Neural progenitor cell (in vitro differentiated cells): Measurements from ENCODE around the gene LRRC38. TPM values are rescaled to one million over a fixed set of nuclear protein-coding genes. Genes with fewer than 3 reads are reported as not detected.
"Not testable (repeated sequence)": the region's sequence is repeated elsewhere in the genome, so short reads cannot be mapped to it uniquely, and the experiment has no call there.

Experiments
- DNase-seq: peaks from one replicate; pipeline ENCODE4 v3.0.0-alpha.2; 2016; ENCODE audit warnings: low spot score
- H2AFZ ChIP-seq: fragments of 200-600 bp; sonication (generic); replicated peaks from 2 replicates; pipeline ENCODE4 v1.6.1; 2016; ENCODE audit warnings: antibody characterized with exemption
- H3F3A ChIP-seq: fragments of 200-600 bp; sonication (generic); 2 replicates; pipeline ENCODE4 v1.6.1; 2016; ENCODE audit warnings: antibody characterized with exemption, low read depth
- H3K27ac ChIP-seq: fragments of 200-600 bp; sonication (generic); 2 replicates; pipeline ENCODE4 v1.5.1; 2016; ENCODE audit warnings: mild to moderate bottlenecking
- H3K27me3 ChIP-seq: fragments of 200-600 bp; sonication (generic); 2 replicates; pipeline ENCODE4 v1.6.1; 2016; ENCODE audit warnings: mild to moderate bottlenecking, moderate library complexity
- H3K36me3 ChIP-seq: fragments of 200-600 bp; sonication (generic); 2 replicates; pipeline ENCODE4 v1.5.1; 2016
- H3K4me1 ChIP-seq: fragments of 200-600 bp; sonication (generic); 2 replicates; pipeline ENCODE4 v1.6.1; 2016; ENCODE audit warnings: mixed run types
- H3K4me2 ChIP-seq: fragments of 200-600 bp; sonication (generic); 2 replicates; pipeline ENCODE4 v1.6.1; 2016
- H3K4me3 ChIP-seq: fragments of 200-600 bp; sonication (generic); 2 replicates; pipeline ENCODE4 v1.5.1; 2016
- H3K79me2 ChIP-seq: fragments of 200-600 bp; sonication (generic); 2 replicates; pipeline ENCODE4 v1.6.1; 2016; ENCODE audit warnings: low read depth
- H3K9ac ChIP-seq: fragments of 200-600 bp; sonication (generic); 2 replicates; pipeline ENCODE4 v1.6.1; 2016
- H3K9me3 ChIP-seq: fragments of 200-600 bp; sonication (generic); 2 replicates; pipeline ENCODE4 v1.5.1; 2016; ENCODE audit warnings: low read depth
- H4K20me1 ChIP-seq: fragments of 200-600 bp; sonication (generic); 2 replicates; pipeline ENCODE4 v1.6.1; 2016; ENCODE audit warnings: low read depth
- H3K27ac Mint-ChIP-seq: 3 replicates; pipeline ENCODE4 v1.8.0; 2021; ENCODE audit warnings: mixed read lengths
- H3K27me3 Mint-ChIP-seq: 2 replicates; pipeline ENCODE4 v1.8.0; 2022; ENCODE audit warnings: low read depth, mild to moderate bottlenecking, inconsistent platforms, moderate library complexity, mixed read lengths; ENCODE audit not compliant: insufficient read depth
- H3K36me3 Mint-ChIP-seq: 3 replicates; pipeline ENCODE4 v1.8.0; 2021; ENCODE audit warnings: mixed read lengths
- H3K4me1 Mint-ChIP-seq: 3 replicates; pipeline ENCODE4 v1.8.0; 2021; ENCODE audit warnings: mixed read lengths
- H3K4me3 Mint-ChIP-seq: 3 replicates; pipeline ENCODE4 v1.8.0; 2021; ENCODE audit warnings: mild to moderate bottlenecking, moderate library complexity, mixed read lengths
- H3K9me3 Mint-ChIP-seq: 3 replicates; pipeline ENCODE4 v1.8.0; 2020; ENCODE audit warnings: mixed read lengths
- EZH2 ChIP-seq: fragments of 200-600 bp; sonication (generic); IDR thresholded peaks from 2 replicates; pipeline ENCODE4 v1.6.1; 2017; ENCODE audit warnings: antibody characterized with exemption, mild to moderate bottlenecking, moderate library complexity
- EZH2phosphoT487 ChIP-seq: fragments of 200-600 bp; sonication (generic); IDR thresholded peaks from 2 replicates; pipeline ENCODE4 v1.6.1; 2017; ENCODE audit warnings: antibody characterized with exemption
- total RNA-seq: library from RNA; depleted of rRNA; stranded (reverse); fragments of >200 nt; gene quantifications from 2 replicates; pipeline ENCODE4 v1.2.3, GENCODE V29; 2015; ENCODE audit warnings: low replicate concordance
- TF ChIP-seq, protein P1 (sequence below): fragments of 200-600 bp; sonication (generic); IDR thresholded peaks from 2 replicates; pipeline ENCODE4 v1.5.1; 2017; ENCODE audit warnings: antibody characterized with exemption, mild to moderate bottlenecking

LRRC38 gene
- total RNA-seq, 1 donor from 2014 or later, result not detected

DNA sequence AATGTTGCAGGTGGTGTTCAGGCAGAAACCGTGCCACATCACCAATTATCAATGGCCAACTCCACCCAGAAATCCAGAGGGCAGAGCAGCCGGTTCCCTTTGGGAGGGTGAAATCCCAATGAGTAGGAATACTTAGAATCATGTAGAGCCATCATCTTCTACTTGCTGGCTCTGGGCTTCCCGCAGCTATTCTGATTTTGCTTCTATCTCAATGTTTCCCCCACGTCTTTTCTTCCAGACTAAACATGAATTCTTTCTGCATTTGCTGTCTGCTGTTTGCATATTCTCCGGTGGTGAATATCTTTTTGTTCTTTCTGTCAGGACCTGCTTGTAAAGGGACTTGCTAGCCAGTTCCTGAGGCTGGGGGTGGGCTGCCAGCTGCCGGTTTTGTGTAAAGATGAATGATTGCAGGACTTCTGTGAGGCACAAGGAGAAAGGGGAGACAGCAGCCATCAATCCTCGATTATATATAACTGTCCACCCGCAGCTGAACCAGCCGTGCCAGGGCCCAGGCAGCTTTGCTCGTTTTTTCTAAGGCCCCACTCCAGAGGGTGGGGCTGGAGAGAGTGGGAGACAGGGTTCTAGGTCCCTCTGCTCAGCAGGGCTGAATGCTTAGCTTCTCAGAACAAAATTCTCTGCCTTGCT lies 70.3 kb downstream of the LRRC38 start:
- Histone ChIP-seq H3K27ac (no peak overlapping the region), H3K4me1 (no peaks in the 10 kb centered on the region)

DNA sequence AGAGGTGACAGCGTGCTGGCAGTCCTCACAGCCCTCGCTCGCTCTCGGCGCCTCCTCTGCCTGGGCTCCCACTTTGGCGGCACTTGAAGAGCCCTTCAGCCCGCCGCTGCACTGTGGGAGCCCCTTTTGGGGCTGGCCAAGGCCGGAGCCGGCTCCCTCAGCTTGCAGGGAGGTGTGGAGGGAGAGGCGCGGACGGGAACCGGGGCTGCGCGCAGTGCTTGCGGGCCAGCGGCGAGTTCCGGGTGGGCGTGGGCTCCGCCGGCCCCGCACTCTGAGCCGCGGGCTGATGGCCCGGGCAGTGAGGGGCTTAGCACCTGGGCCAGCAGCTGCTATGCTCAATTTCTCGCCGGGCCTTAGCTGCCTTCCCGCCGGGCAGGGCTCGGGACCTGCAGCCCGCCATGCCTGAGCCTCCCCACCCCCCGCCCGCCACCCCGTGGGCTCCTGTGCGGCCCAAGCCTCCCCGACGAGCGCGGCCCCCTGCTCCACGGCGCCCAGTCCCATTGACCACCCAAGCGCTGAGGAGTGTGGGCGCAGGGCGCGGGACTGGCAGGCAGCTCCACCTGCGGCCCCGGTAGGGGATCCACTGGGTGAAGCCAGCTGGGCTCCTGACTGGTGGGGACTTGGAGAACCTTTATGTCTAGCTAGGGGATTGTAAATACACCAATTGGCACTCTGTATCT lies 74.6 kb downstream of the LRRC38 start:
- not testable (repeated sequence) for H3K27me3 ChIP-seq

More for the DNA sequence above, 70.3 kb downstream of the LRRC38 start:
- TF ChIP-seq, protein P1, sequence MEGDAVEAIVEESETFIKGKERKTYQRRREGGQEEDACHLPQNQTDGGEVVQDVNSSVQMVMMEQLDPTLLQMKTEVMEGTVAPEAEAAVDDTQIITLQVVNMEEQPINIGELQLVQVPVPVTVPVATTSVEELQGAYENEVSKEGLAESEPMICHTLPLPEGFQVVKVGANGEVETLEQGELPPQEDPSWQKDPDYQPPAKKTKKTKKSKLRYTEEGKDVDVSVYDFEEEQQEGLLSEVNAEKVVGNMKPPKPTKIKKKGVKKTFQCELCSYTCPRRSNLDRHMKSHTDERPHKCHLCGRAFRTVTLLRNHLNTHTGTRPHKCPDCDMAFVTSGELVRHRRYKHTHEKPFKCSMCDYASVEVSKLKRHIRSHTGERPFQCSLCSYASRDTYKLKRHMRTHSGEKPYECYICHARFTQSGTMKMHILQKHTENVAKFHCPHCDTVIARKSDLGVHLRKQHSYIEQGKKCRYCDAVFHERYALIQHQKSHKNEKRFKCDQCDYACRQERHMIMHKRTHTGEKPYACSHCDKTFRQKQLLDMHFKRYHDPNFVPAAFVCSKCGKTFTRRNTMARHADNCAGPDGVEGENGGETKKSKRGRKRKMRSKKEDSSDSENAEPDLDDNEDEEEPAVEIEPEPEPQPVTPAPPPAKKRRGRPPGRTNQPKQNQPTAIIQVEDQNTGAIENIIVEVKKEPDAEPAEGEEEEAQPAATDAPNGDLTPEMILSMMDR, result no peak
- no peak for TF ChIP-seq EZH2
- TF ChIP-seq EZH2phosphoT487, result no peak
- H3K4me2 ChIP-seq, result no peak overlapping the region
- Mint-ChIP-seq H3K36me3 (no peaks in the 10 kb centered on the region), H3K4me1 (peaks cover 3% of the 10 kb centered on the region), H3K9me3 (no peaks in the 10 kb centered on the region), H3K27me3 (peaks cover 3% of the 10 kb centered on the region), H3K27ac (no peak overlapping the region), H3K4me3 (no peak overlapping the region)
- no peak overlapping the region for H3K4me3 ChIP-seq
- no peaks in the 10 kb centered on the region for H3K79me2 ChIP-seq
- no peak for DNase-seq
- H3K9me3 ChIP-seq, result no peaks in the 10 kb centered on the region
- no peak overlapping the region for H2AFZ ChIP-seq
- no peak overlapping the region for H3K9ac ChIP-seq
- no peaks in the 10 kb centered on the region for H3F3A ChIP-seq
- H4K20me1 ChIP-seq, result no peaks in the 10 kb centered on the region
- H3K27me3 ChIP-seq, result no peaks in the 10 kb centered on the region
- no peaks in the 10 kb centered on the region for H3K36me3 ChIP-seq

DNA sequence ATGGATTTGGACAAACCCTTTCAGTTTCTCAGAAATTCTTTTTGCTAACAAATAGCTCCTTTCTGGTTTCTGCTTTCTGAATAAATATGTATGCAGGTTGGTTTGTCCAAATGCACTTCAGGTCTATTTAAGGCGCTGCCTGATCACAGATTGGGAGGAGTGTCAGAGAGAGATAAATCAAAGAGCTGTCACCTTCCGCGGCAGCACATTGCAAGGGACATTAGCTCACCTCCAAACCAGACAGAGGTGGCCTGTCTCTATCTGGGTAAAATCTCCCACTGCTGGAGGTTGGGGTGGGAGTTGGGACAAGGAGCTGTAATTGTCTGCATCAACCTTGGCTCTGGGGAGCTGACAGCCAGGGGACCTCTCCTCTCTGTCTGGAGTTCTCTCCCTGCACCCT lies 78.3 kb downstream of the LRRC38 start:
- no peak overlapping the region for H3K27ac ChIP-seq
- H3K27me3 Mint-ChIP-seq, result peaks cover 7% of the 10 kb centered on the region

More for the DNA sequence above, 74.6 kb downstream of the LRRC38 start:
- H3K79me2 ChIP-seq, H3K9me3 Mint-ChIP-seq, H3K27ac ChIP-seq, H3K9ac ChIP-seq, H3K4me3 Mint-ChIP-seq, H4K20me1 ChIP-seq, H3K36me3 Mint-ChIP-seq, H3K4me1 ChIP-seq, H3K27me3 Mint-ChIP-seq, H3K27ac Mint-ChIP-seq, H3K4me3 ChIP-seq, H2AFZ ChIP-seq, H3F3A ChIP-seq, DNase-seq, H3K9me3 ChIP-seq, H3K36me3 ChIP-seq, H3K4me1 Mint-ChIP-seq, H3K4me2 ChIP-seq: not testable (repeated sequence)

DNA sequence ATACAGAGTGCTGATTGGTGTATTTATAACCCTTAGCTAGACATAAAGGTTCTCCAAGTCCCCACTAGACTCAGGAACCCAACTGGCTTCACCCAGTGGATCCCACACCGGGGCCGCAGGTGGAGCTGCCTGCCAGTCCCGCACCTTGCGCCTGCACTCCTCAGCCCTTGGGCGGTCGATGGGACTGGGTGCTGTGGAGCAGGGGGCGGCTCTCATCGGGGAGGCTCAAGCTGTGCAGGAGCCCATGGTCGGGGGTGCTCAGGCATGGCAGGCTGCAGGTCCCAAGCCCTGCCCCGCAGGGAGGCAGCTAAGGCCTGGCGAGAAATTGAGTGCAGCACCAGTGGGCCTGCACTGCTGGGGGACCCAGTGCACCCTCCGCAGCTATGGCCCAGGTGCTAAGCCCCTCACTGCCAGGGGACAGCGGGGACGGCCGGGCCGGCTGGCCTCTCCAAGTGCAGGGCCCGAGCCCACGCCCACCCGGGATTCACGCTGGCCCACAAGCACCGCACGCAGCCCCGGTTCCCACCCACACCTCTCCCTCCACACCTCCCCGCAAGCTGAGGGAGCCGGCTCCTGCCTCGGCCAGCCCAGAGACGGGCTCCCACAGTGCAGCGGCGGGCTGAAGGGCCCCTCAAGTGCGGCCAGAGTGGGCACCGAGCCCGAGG lies 80.0 kb downstream of the LRRC38 start:
- H3K9me3 ChIP-seq, H4K20me1 ChIP-seq, H3F3A ChIP-seq, H2AFZ ChIP-seq, H3K36me3 ChIP-seq, H3K79me2 ChIP-seq, H3K4me1 ChIP-seq, H3K36me3 Mint-ChIP-seq, H3K27ac Mint-ChIP-seq, DNase-seq, H3K27me3 ChIP-seq, H3K27ac ChIP-seq, H3K27me3 Mint-ChIP-seq, H3K4me3 Mint-ChIP-seq, H3K9ac ChIP-seq, H3K4me1 Mint-ChIP-seq, H3K4me2 ChIP-seq, H3K4me3 ChIP-seq: not testable (repeated sequence)
- H3K9me3 Mint-ChIP-seq, result peaks cover 28% of the 10 kb centered on the region

More for the DNA sequence above, 78.3 kb downstream of the LRRC38 start:
- Histone ChIP-seq H2AFZ (no peak overlapping the region), H3K4me1 (no peaks in the 10 kb centered on the region), H3K36me3 (no peaks in the 10 kb centered on the region), H3K79me2 (no peaks in the 10 kb centered on the region), H3K4me2 (no peak overlapping the region), H4K20me1 (no peaks in the 10 kb centered on the region), H3K4me3 (no peak overlapping the region), H3F3A (no peaks in the 10 kb centered on the region), H3K9ac (no peak overlapping the region), H3K27me3 (no peaks in the 10 kb centered on the region), H3K9me3 (no peaks in the 10 kb centered on the region)
- no peak overlapping the region for H3K27ac Mint-ChIP-seq
- DNase-seq, result no peak
- peaks cover 24% of the 10 kb centered on the region for H3K9me3 Mint-ChIP-seq
- H3K4me1 Mint-ChIP-seq, result no peaks in the 10 kb centered on the region
- TF ChIP-seq EZH2 (no peak), EZH2phosphoT487 (no peak)
- TF ChIP-seq, protein P1, result no peak
- H3K4me3 Mint-ChIP-seq, result no peak overlapping the region
- no peaks in the 10 kb centered on the region for H3K36me3 Mint-ChIP-seq
